ENCODE measurements around the gene AGBL1.

GRCh38 chr15:86481720-86482119, 402.0 kb downstream of the AGBL1 start:
- TF ChIP-seq CTCF (IDR thresholded peaks at IDR 0.05) (no peak), POLR2A (IDR thresholded peaks at IDR 0.05) (no peak), POLR2AphosphoS5 (IDR thresholded peaks at IDR 0.05) (no peak)

Measured in prostate gland (tissue), 2 donors.